Activated CD4-positive, alpha-beta T cell treated with anti-CD3 and anti-CD28 coated beads, Interleukin-2, amount 50 U/mL, for 48 hours (primary cell): ENCODE data around the gene MICAL3.

Experiments used
- DNase-seq, 2 experiments: peaks; one replicate each; pipeline ENCODE4 v3.0.0-alpha.2; 2020

Gene MICAL3

DNA sequence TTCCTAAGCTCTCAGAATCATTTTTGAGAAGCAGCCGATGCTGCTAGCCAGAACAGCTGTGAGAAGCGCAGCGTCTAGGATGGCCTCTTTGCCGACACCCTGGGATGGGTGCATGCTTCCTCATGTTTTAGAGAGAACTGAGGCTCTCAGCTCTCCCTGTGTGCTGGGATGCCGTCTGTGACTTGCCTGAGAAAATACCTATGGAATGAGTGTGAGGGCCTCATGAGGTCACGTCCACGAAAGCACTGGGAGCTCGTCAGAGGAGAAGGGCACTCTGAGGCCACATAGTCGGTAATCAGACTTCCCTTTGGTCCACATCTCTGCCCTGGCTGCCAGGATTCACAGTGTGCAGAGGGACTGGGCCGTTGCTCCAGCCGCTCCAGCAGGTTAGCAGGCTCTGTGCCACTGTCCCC lies 54.7 kb downstream of the MICAL3 start:
- no peak for DNase-seq

DNA sequence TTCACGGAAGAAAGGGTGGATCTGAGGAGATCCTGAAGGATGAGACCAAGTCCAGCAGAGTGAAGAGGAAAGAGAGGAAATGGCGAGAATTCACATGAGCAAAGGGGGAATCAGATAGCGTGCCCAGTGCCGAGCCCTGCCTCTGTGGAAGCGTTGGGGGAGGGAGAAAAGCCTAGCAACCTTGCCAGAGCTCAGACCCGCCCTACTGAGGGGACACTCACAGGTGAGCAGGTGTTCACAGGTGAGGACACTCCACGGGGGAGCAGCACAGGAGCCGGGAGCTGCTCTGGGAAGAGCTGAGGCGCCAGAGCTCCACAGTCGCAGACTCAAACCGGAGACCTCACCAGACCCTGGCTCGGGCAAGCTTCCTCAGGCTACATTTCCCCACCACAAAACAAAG lies 56.2 kb downstream of the MICAL3 start:
- DNase-seq = no peak

DNA sequence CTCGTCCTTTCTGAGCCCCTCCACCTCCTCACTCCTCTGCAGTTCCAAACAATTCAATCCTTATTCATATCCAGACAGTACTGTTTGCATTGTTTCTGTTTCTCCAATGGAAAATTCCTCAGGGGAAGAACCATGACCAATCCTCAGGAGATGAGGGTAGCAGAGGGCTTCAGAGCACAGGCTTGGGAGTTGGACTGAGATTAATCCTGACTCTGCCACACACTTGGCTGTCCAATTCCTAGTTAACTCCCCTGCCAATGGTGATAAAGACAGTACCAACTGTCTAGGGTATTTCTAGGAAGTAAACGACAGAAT lies 58.0 kb downstream of the MICAL3 start:
- no peak for DNase-seq

GRCh38 chr22:17965538-17966402 lies 58.6 kb downstream of the MICAL3 start:
- no peak for DNase-seq

- DNase-seq = no peak
Observed at GRCh38 chr22:17964643-17965042, 59.7 kb downstream of the MICAL3 start.

DNA sequence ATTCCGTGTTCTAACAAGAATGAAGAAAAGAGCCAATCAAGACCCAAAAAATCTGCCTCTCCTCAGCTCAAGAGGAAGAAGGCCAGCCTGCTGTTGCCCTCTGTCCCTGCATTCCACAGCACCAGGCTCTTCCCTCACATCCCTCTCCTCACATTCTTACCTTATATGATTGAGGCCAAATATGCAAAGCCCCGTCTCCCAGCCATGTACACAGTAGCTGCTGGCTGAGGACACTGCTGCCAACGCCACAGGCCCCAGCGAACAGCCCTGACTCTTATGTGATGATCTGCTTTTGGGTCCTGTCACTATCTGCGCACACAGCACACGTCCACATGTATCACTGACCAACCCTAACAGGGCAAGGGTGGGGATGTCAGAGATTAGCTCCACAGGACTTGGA lies 60.2 kb downstream of the MICAL3 start:
- DNase-seq = no peak

- DNase-seq = no peak
Observed at GRCh38 chr22:17963015-17963414, 61.3 kb downstream of the MICAL3 start.

- DNase-seq = no peak
Observed at GRCh38 chr22:17962168-17962567, 62.2 kb downstream of the MICAL3 start.

DNA sequence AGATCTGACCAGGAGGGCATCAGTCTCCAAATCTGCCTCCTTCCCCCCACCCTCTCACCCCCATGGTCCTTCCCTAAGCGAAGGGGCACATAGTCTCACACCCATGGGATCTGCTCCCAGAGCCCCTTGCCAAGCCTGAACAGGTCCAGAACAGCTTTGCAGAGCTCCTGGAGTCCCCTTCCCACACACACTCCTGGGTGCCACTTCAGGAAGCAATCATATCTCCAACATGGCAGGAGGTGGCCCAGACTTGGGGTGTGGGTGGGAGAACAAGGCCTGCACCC lies 63.0 kb downstream of the MICAL3 start:
- no peak for DNase-seq

DNA sequence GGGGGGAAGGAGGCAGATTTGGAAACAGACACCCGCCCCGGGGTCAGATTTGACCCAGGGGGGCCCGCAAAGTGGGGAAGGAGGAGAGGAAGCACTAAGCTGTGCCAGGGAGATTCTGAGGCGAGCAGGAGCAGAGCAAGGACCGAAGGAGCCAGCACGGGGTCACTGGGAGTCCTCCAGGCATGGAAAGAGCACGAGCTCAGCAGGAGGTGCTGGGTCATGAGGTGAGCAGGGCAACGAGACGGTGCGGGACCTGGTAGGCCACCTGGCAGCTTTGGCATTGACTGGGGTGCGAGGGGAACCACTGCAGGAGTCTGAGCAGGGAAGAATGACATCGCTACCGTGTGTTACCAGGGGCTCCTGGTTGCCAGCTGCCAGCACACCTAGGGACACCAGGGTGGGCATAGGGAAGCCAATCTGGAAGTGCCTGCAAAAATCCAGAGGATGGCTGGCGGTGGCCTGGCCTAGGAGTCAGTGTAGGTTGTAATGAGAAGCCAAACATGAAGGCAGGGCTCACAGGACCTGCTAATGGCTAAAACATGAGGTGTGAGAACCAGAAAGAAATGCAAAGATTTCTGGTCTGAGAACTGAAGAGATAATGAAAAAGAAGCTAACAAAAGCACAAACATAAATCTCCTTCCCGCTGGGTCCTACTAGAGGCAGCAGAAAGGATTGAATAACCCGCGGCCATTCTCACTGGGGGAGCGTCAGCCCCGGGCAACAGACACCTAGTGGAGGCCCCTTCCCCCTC lies 63.5 kb downstream of the MICAL3 start:
- DNase-seq = no peak

GRCh38 chr22:17960011-17960410 lies 64.3 kb downstream of the MICAL3 start:
- no peak for DNase-seq

- DNase-seq = no peak
Observed at GRCh38 chr22:17958166-17958565, 66.2 kb downstream of the MICAL3 start.

GRCh38 chr22:17957693-17958092 lies 66.7 kb downstream of the MICAL3 start:
- no peak for DNase-seq

DNA sequence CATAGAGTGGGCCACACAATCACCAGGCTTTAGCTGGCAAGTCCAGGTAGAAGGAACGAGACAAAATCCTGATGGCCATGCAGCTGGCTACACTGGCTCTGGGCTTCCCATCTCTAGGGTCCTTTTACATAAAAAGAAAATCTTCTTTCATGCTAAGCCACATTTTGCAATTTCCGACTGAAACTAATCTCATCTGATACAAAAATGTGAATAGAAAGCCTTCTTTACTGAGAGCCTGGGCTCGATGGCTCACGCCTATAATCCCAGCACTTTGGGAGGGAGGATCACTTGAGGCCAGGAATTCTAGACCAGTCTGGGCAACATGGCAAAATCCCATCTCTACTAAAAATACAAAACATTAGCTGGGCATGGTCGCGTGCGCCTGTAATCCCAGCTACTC lies 67.2 kb downstream of the MICAL3 start:
- no peak for DNase-seq

GRCh38 chr22:17956630-17957029 lies 67.7 kb downstream of the MICAL3 start:
- no peak for DNase-seq

DNA sequence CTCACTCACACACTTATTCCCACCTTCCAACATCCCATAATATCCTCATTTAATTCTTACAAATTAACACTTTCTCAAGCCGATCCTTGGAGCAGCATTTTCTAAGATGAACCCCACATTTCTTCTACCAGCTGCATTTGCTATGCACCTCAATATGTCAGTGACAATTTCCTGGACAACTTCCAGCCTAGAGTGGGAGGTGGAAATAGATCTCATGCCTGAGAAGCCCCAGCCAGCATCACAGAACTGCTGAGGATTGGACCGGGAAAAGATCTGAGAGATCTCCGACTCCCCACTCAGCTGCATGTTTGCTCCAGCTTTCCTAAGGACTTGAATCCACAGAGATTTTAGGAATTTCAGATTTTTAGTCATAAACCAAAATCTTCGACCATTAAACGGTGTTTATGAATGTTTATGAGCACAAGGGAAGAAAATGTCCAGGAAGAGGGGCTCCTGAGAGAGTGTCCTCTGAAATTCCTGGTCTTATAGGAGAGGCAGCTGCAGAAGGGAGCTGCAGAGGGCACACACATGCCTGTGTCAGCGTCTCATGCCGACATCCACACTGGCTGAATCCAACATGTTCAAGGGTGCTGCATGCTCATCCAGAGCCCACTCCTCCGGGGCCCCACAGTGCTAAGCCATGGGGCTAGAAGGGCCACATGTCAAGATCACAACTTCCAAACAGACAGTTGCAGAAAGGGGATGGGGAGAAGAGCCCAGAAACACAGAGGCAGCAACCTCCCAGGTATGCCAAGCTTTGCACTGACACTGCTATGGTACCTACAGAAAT lies 68.6 kb downstream of the MICAL3 start:
- DNase-seq = no peak

DNA sequence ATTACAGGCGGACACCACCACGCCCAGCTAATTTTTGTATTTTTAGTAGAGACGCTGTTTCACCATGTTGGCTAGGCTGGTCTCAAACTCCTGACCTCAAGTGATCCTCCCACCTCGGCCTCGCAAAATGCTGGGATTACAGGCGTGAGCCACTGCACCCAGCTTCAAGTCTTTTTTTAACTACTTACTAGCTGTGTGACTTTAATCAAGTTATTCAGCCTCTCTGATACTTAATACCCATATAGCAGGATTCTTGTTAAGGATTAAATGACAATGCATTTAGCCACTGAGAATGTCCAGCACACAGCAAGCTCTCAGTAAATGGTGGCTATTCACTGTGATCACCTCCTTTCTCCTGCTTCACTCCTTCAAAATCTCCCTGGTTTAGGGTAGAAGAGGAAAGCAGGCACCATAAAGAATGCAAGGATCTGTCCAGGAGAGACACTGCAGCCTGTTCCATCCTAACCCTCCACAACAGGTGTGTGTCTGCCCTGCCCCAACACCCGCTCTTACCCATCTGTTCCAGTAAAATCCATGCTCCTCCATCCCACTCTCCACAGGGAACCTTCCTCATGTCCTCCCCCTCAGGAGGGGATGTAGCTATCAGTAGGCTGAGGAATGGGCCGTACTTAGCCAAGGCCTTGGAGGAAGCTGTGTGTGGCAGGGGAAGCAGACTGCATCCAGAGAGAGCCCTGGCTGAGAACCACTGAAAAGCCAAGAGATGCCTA lies 69.3 kb downstream of the MICAL3 start:
- DNase-seq = no peak

DNA sequence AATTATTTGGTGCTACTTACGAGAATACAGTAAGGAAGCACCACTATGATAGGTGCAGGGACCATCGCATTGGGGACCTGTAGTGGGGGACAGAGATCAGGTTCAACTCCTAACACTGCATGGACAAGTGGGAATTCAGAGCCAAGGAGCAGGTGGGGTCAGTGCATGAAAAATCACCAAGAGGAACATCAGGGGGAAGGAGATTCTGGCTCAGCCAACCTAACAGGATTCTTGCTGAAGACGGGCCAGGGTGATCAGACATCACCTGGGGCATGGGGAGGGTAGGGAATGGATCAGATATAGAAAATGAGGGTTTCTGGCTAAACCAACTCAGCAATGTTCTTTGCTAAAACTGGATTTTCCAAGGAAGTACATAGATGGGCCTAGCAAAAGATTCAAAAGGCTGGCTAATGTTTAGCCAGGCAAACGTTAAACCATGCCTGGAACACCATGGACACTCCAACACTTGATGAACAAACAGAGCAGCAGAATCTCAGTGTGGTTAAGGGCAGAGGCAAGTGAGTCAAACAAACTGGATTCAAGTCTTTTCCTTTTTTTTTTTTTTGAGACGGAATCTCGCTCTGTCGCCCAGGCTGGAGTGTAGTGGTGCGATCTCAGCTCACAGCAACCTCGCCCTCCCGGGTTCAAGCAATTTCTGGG lies 70.0 kb downstream of the MICAL3 start:
- no peak for DNase-seq

- no peak for DNase-seq
Observed at GRCh38 chr22:17953147-17953546, 71.2 kb downstream of the MICAL3 start.

- DNase-seq = no peak
Observed at GRCh38 chr22:17952273-17952801, 72.0 kb downstream of the MICAL3 start.

- no peak for DNase-seq
Observed at GRCh38 chr22:17951315-17951714, 73.0 kb downstream of the MICAL3 start.

DNA sequence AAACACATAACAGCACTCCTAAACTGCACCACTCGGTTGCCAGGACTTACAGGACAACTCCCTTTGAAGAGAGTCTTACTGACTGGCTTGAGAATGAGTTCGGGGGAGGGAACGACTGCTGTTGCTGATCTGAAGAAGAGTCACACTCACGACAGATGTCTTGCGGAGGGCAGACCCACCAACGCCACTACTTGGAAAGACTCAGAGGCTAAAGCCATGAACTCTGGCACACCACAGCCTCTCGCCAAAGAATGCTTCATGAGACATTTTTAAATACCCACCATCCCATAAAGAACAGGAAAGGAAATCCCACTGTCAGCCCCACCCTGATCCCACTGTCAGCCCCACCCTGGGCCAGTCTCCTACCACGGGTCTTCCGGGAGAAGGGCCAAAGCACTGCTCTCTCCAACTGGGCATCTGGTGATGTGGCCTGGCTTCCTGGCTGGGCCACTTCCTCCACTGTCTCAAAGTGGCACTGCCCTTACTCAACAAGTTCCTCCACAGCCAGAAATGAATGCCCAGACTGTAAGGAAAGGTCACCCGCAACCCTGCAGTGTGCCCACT lies 73.6 kb downstream of the MICAL3 start:
- no peak for DNase-seq
